Motor neuron (in vitro differentiated cells): ENCODE data around the gene EPHB6. TPM values are rescaled to one million over a fixed set of nuclear protein-coding genes. Genes with fewer than 3 reads are reported as not detected.

Source experiments
- ATAC-seq, 8 experiments: fragments of 200-7000 bp; cut with Tn5 transposase; replicated peaks in 6 of 8; 2 replicates each; pipeline ENCODE4 v1.8.0; 2021; ENCODE audit warnings: mild to moderate bottlenecking in 8 of 8, moderate library complexity in 8 of 8
- H3K27ac ChIP-seq, 2 donors: fragments of 250-450 bp; sonication (Bioruptor Pico); 2 replicates each; pipeline ENCODE4 v1.9.0; 2021; ENCODE audit warnings: antibody characterized with exemption in 2 of 2, mild to moderate bottlenecking in 2 of 2, moderate library complexity in 1 of 2
- H3K4me1 ChIP-seq, 2 donors: fragments of 250-450 bp; sonication (Bioruptor Pico); replicated peaks in 1 of 2; 2 replicates each; pipeline ENCODE4 v1.6.1; 2021; ENCODE audit warnings: antibody characterized with exemption in 2 of 2, mild to moderate bottlenecking in 2 of 2, moderate library complexity in 1 of 2
- H3K4me3 ChIP-seq, 5 donors: fragments of 250-450 bp; sonication (Bioruptor Pico); 2 replicates each; pipeline ENCODE4 v1.9.0; 2021; ENCODE audit warnings: antibody characterized with exemption in 5 of 5, mild to moderate bottlenecking in 5 of 5, moderate library complexity in 4 of 5
- WGBS, 10 experiments: fragments of 450-650 bp; shearing (Covaris generic); methylation state at CpG; one replicate each; pipeline ENCODE4 v1.0.0; 2022; 5-methylcytosine and 5-hydroxymethylcytosine counted together
- in situ Hi-C, 9 experiments: fragments of 400-800 bp; cut with MboI; loops; one replicate each; pipeline ENCODE4 v1.15.0; 2021; ENCODE audit warnings: low sequenced_read_pairs in 9 of 9, low pct_unique_long_range_greater_than_20kb in 2 of 9; ENCODE audit not compliant: unreplicated experiment in 9 of 9
- total RNA-seq, 8 experiments: library from RNA; unstranded; fragments of 300-600 nt; gene quantifications; 2 replicates each; pipeline versions ENCODE4 v1.2.3 to v1.2.4, GENCODE V29; 2022

Gene EPHB6
- total RNA-seq, 8 experiments from 2014 or later = 0.97 to 9.9 (median 3.3) TPM

DNA sequence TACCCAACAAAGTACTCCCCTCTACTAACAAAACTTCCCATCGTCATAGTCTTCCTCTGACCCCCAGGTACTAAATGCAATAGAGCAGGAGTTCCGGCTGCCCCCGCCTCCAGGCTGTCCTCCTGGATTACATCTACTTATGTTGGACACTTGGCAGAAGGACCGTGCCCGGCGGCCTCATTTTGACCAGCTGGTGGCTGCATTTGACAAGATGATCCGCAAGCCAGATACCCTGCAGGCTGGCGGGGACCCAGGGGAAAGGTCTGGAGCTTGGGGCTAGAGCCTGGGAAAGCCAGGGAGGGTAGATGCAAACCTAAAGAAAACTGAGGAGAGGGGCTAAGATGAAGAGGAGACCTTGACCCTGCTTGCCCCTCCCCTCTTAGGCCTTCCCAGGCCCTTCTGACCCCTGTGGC lies 15.3 kb downstream of the EPHB6 start:
- no peak for ATAC-seq
- no peak overlapping the region for H3K27ac ChIP-seq
- WGBS, 10 experiments = 0 to 100% (median 70%) methylated on average over 1 to 6 of the region's 8 CpGs; no CpG with 5 or more reads in 4 of the 10 experiments
- H3K4me1 ChIP-seq = no peaks in the 10 kb centered on the region
- in situ Hi-C loops = loop anchor here in 5 of 9 experiments (25.0 kb wide), 1 partner anchor 342 kb away; the partner anchor contains the start of gene TAS2R40 (in 5 of the 5)
- no peak overlapping the region for H3K4me3 ChIP-seq

DNA sequence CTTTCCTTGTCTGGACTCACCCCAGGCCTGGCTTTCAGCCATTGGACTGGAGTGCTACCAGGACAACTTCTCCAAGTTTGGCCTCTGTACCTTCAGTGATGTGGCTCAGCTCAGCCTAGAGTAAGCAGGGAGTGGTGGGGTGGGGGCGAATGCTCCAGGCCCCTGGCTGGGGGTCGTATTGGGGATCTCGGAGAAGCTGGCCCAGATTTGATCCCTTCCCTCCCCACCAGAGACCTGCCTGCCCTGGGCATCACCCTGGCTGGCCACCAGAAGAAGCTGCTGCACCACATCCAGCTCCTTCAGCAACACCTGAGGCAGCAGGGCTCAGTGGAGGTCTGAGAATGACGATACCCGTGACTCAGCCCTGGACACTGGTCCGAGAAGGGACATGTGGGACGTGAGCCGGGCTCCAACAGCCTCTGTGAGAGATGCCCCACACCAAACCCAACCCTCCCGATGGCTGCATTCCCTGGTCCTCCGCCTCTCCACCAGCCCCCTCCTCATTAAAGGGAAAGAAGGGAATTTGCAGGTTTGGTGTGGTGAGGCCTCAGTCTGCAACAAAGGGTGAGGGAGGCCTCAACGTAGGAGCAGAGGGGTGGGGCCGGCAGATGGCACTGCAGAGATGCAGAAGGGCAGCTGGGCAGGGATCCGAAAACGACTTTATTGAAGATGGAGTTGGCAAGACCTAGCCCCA lies 15.8 kb downstream of the EPHB6 start:
- in situ Hi-C loops = loop anchor here in 5 of 9 experiments (25.0 kb wide), 1 partner anchor 342 kb away; the partner anchor contains the start of gene TAS2R40 (in 5 of the 5)

DNA sequence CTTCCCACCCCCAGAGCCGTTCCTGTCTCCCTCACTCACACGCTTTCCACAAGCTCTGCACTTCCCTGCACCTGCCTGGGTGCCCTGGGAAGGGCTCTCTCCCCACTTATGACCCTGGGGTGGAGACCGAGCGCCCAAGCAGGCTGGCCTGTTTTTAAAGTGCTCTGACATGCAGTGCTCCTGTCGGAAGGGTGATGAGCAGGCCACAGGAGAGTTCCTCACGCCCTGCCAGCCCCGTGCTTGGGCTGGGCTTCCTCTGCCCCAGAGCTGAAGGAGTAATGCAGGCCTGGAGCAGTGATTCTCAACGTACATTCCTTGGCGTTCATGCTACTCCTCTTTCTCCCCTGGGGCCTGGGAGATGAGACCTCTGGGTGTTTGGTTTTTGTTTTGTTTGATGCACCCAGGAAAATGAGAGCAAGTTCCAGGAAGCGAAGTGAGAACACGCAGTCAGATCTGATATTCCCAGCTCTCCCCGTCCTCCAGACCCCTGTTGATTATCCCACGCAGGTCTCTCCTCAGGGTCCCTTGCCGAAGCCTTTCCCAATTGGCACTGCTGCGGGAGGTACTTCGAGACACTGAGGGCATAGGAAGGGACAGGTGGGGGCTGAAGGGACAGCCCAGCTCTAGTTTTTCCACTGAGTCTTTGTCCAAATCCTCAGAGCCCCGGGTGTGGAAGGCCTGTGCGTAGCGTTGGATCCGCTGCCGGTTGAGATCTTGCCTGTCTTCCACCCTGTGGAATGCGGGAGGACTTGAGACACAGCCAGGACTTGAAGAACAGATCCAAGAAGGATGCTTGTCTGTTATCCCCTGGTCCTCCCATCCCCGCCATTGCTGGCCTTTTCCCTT lies 16.6 kb downstream of the EPHB6 start:
- in situ Hi-C loops = loop anchor here in 5 of 9 experiments (25.0 kb wide), 1 partner anchor 341 kb away; the partner anchor contains the start of gene TAS2R40 (in 5 of the 5)
- 46 to 93% (median 86%) methylated on average over 3 to 19 of the region's 23 CpGs; no CpG with 5 or more reads in 4 of the 10 experiments for WGBS, 10 experiments
- Histone ChIP-seq H3K27ac (no peak overlapping the region), H3K4me1 (no peaks in the 10 kb centered on the region), H3K4me3 (no peak overlapping the region)
- ATAC-seq = no peak

More for the DNA sequence above, 15.8 kb downstream of the EPHB6 start:
- Histone ChIP-seq H3K4me3 (no peak overlapping the region), H3K27ac (no peak overlapping the region), H3K4me1 (no peaks in the 10 kb centered on the region)
- ATAC-seq = no peak
- WGBS, 10 experiments = 86 to 100% methylated on average over 1 to 4 of the region's 14 CpGs; no CpG with 5 or more reads in 8 of the 10 experiments

DNA sequence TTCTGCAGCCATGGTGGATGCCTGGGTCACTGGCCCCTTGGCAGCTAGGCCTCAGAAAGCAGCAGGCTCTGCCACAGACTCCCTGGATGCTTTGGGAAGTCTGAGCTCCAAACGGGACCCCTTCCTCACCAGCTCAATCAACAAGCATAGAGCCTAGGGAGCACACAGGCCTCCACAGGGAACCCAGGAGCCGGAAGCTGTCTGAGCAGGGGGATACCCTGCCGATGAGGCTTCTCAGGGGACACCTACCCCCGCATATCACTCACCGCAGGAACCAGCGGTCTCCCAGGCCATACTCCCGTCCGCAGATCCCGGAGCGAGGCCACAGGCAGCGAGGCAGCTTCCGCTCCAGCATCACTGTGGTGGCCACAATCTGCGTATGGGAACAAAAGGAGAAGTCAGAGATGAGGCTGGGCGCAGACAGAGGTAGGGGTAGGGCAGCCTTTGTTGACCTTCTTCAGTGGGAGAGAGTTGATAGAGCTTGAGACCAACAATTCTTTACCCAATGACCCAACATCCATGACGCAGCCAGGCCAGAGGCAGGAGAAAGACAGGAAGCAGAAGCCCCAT lies 17.3 kb downstream of the EPHB6 start:
- 29 to 100% (median 82%) methylated on average over 1 to 13 of the region's 15 CpGs; no CpG with 5 or more reads in 2 of the 10 experiments for WGBS, 10 experiments
- Histone ChIP-seq H3K4me3 (no peak overlapping the region), H3K4me1 (no peaks in the 10 kb centered on the region), H3K27ac (no peak overlapping the region)
- in situ Hi-C loops = loop anchor here in 5 of 9 experiments (25.0 kb wide), 1 partner anchor 340 kb away; the partner anchor contains the start of gene TAS2R40 (in 5 of the 5)
- no peak for ATAC-seq

DNA sequence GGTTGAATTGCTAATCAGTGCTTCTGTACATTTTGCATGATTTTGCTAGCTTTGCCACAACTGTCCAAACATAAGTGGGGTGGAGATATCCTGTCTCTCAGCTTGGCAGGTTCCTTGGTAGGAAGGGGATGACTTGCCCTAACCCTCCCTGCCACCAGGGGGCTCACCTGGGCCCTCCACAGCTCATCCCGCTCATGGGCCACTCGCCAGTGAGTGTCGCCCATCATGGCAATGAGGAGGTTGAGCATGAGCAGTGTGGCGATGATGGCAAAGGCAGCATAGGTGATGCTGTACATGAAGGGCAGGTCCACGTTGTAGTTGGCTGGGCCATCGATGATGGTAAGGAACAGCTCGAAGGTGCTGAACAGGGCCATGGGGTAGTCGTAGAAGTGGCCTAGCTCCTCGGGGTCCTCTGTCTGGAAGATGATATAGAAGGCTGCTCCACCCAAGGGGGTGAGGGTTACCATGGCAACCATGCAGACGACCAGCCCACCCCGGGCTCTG lies 18.5 kb downstream of the EPHB6 start:
- no peak overlapping the region for H3K27ac ChIP-seq
- no peak overlapping the region for H3K4me3 ChIP-seq
- ATAC-seq = peak in 3 of 8 experiments; percentile 68 to 93 (median 80)
- in situ Hi-C loops = loop anchor here in 5 of 9 experiments (25.0 kb wide), 1 partner anchor 339 kb away; the partner anchor contains the start of gene TAS2R40 (in 5 of the 5)
- 34 to 100% (median 86%) methylated on average over 2 to 7 of the region's 11 CpGs; no CpG with 5 or more reads in 4 of the 10 experiments for WGBS, 10 experiments
- no peaks in the 10 kb centered on the region for H3K4me1 ChIP-seq

DNA sequence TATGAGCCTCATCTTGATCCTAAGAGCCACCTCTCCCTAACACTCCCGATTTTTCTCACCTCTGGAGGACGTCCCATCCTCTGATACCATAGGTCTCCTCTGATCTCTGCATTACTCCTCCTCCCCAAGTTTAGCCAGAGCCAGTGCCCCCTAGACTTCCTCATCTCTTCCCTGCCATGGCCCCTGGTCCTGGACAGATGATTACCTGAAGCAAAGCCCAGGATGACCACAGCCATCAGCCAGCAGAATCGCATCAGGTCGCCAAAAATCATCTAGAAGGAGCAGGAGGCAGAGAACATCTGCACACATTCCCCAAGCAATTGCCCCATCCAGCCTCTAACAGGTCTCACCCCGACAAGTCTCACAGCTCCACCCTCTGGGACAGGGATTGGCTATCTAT lies 19.0 kb downstream of the EPHB6 start:
- no peaks in the 10 kb centered on the region for H3K4me1 ChIP-seq
- in situ Hi-C loops = loop anchor here in 5 of 9 experiments (25.0 kb wide), 1 partner anchor 338 kb away; the partner anchor contains the start of gene TAS2R40 (in 5 of the 5)
- H3K4me3 ChIP-seq = no peak overlapping the region
- WGBS, 10 experiments = 0 to 100% (median 90%) methylated on average over 1 to 4 of the region's 5 CpGs; no CpG with 5 or more reads in 3 of the 10 experiments
- no peak for ATAC-seq
- no peak overlapping the region for H3K27ac ChIP-seq

DNA sequence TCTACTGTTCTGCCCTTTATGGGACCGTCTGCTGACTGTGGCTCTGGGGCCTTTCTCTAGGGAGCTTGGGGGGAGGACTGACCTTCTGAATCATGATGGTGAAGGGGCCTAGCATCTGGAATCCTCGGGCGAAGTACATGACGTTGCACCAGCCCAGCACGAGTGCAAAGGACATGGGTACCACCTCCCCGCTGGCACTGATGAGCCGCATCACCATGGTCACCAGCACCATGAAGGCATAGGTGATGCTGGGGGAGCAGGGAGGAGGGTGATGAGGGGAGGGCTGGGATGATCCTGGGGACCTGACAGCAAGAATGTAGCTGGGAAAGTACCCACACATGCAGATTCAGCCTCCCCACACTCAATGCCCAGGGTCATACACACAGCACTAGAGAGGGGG lies 19.5 kb downstream of the EPHB6 start:
- in situ Hi-C loops = loop anchor here in 5 of 9 experiments (25.0 kb wide), 1 partner anchor 338 kb away; the partner anchor contains the start of gene TAS2R40 (in 5 of the 5)
- no peak for ATAC-seq
- Histone ChIP-seq H3K4me3 (no peak overlapping the region), H3K4me1 (no peaks in the 10 kb centered on the region), H3K27ac (no peak overlapping the region)
- WGBS, 10 experiments = 100% methylated on average over 1 to 2 of the region's 7 CpGs; no CpG with 5 or more reads in 6 of the 10 experiments

DNA sequence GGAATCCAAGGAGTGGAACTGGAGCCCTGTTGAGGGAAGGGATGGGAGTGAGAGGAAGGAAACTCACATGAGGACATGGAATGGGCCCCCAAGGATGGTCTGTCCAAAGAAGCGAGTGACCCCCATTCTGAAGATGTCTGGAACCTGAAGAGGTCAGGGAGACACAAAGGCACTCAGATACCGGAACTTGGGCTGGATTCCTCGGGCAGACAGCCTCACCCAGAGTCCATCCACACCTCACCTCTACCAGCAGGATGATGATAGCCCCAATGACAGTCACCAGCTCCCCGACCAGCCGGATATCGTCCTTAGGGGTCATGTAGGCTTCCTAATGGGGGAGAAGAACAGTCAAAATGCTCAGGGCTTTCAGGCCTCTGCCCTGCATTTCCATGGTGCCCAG lies 20.0 kb downstream of the EPHB6 start:
- Histone ChIP-seq H3K4me1 (no peaks in the 10 kb centered on the region), H3K4me3 (no peak overlapping the region), H3K27ac (no peak overlapping the region)
- WGBS, 10 experiments = 60 to 92% (median 88%) methylated on average over 1 to 4 of the region's 6 CpGs; no CpG with 5 or more reads in 6 of the 10 experiments
- no peak for ATAC-seq
- in situ Hi-C loops = loop anchor here in 5 of 9 experiments (25.0 kb wide), 2 partner anchors 112 to 337 kb away; partner anchors contain the start of gene TAS2R40 (in 5 of the 5)

DNA sequence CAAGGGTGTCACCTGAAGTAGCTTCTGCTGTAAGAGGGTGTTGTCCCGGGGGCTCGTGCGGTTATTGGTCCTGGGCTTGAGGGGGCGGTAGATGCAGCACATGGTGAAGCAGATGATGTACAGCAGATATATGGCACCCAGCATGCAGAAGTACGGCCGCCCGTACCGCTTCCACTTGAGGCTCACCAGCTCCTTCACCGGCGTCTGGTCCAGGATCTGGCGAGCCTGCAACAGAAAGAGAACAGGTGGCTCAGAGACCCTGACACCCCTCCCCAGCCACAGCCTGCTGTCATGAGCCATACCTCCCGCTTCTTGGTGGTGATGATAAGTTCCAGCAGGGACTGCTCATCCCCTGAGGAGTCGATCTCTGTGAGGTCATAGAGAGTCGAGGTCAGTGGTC lies 20.6 kb downstream of the EPHB6 start:
- no peak for ATAC-seq
- Histone ChIP-seq H3K4me3 (no peak overlapping the region), H3K27ac (no peak overlapping the region), H3K4me1 (no peaks in the 10 kb centered on the region)
- WGBS, 10 experiments = 80 to 100% (median 80%) methylated on average over 1 to 6 of the region's 14 CpGs; no CpG with 5 or more reads in 6 of the 10 experiments
- in situ Hi-C loops = loop anchor here in 1 of 9 experiments (25.0 kb wide), 1 partner anchor 112 kb away; no protein-coding TSS in a partner anchor

DNA sequence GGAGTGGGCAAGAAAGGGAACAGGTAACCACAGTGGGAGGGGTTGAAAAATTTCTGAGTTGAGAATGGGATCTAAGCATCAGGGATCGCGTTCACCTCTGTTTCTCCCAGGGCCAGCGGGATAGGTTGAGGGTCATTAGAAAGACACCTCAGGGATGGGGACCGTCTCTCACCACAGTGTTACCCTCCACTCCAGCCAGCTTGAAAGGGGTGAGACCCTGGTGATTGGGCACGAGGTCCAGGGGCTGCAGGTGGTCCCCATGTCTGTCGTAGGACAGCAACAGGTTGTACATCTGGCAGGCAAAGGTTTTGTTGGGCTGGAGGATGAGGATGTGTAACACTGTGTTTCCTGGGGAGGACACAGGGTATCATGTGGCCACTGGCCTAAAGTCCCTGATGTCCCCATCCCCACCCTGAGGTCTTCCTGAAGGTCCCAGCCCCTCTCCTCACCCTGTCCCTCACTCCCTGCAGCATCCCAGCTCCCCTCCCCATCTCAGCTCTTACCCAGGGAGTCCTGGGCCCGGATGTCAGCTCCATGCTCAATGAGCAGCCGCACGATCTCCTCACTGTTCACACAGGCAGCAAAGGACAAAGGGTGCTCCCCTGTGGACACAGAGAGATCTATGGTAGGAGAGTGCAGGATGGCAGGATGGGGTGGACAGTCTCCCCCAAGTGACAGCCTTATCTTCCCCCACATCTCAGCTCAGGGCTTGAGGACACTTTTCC lies 21.5 kb downstream of the EPHB6 start:
- no peaks in the 10 kb centered on the region for H3K4me1 ChIP-seq
- WGBS, 10 experiments = 71 to 91% (median 80%) methylated on average over 1 to 4 of the region's 9 CpGs; no CpG with 5 or more reads in 6 of the 10 experiments
- in situ Hi-C loops = loop anchor here in 1 of 9 experiments (25.0 kb wide), 1 partner anchor 111 kb away; no protein-coding TSS in a partner anchor

DNA sequence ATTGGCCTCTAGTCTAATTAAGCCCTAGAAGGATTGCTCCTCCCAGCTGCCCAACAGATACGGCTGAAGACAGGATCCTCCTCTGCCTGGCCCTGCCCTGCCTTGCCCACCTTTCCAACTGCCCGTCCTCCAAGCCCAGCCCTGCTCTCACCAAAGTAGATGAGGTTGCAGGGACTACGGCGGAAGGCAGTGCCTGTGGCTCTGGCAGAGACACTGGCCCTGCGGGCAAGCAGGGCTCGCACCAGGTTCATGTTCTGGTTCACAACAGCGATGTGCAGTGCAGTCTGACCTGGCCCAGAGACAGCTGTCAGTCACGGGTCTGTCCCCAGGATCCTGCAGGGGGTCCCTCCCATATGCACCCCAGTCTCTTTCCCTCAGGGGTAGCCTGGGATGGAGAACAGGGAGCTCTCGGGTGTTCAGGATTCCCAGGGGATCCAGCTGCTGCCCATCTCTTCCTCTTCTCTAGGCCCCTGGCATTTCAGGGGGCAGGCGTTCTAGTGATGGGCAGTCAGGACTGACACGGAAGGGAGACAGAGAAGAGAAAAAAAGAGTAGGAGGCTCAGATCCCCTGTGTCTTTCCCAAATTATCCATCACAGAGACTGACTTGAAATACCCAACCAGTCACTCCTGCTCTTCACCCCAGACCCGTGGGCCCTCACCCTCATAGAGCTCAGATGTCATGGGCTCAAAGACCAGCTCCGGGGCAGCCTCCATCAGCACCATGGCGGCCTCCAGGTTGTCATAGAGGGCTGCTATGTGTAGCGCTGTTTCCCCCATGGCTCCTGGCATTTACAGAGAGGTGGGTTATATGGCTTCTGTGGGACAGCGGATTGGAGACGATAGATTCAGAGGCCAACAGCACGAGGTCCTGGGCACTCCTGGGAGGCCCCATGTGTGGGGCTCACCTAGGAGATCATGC lies 22.4 kb downstream of the EPHB6 start:
- in situ Hi-C loops = loop anchor here in 1 of 9 experiments (25.0 kb wide), 1 partner anchor 110 kb away; no protein-coding TSS in a partner anchor
- 13 to 97% (median 74%) methylated on average over 2 to 14 of the region's 18 CpGs; no CpG with 5 or more reads in 5 of the 10 experiments for WGBS, 10 experiments
- Histone ChIP-seq H3K4me3 (no peak overlapping the region), H3K27ac (no peak overlapping the region), H3K4me1 (no peaks in the 10 kb centered on the region)
- ATAC-seq = no peak

More for the DNA sequence above, 21.5 kb downstream of the EPHB6 start:
- Histone ChIP-seq H3K4me3 (no peak overlapping the region), H3K27ac (no peak overlapping the region)
- ATAC-seq = no peak
